HG02678 (cell line): Measurements from ENCODE around the gene BCL2L15.
A peak's percentile ranks its signal among the peaks of the same experiment; 100 is the strongest.

ENCODE experiments used
- ATAC-seq: cut with Tn5 transposase; IDR thresholded peaks from one replicate; pipeline ENCODE4 v1.9.1; 2021; ENCODE audit warnings: mild to moderate bottlenecking, moderate library complexity; ENCODE audit not compliant: unreplicated experiment

BCL2L15 gene

GRCh38 chr1:113912594-113913311 is 25.4 kb upstream of the BCL2L15 start:
- no peak for ATAC-seq

GRCh38 chr1:113905435-113905861 is 18.1 kb upstream of the BCL2L15 start:
- ATAC-seq, result peak; percentile 2

GRCh38 chr1:113904674-113905434 is 17.5 kb upstream of the BCL2L15 start, which contains the start of the genes AP4B1 and DCLRE1B:
Gene AP4B1, minus strand, starts transcription at chr1:113904799. Its CDS starts 82 bp downstream, at chr1:113904717.
Gene DCLRE1B, plus strand, starts transcription at chr1:113905326. Its CDS starts 261 bp downstream, at chr1:113905587.
- ATAC-seq, result peak; percentile 91

GRCh38 chr1:113904293-113904673 is 16.9 kb upstream of the BCL2L15 start:
- peak; percentile 27 for ATAC-seq

GRCh38 chr1:113903501-113904292 is 16.3 kb upstream of the BCL2L15 start:
- no peak for ATAC-seq

- no peak for ATAC-seq
Observed at GRCh38 chr1:113901191-113901590, 13.8 kb upstream of the BCL2L15 start.

- no peak for ATAC-seq
Observed at GRCh38 chr1:113899111-113899510, 11.7 kb upstream of the BCL2L15 start.

GRCh38 chr1:113898241-113898814 is 10.9 kb upstream of the BCL2L15 start:
- ATAC-seq, result no peak

- ATAC-seq, result no peak
Observed at GRCh38 chr1:113895961-113896360, 8.6 kb upstream of the BCL2L15 start.

GRCh38 chr1:113895098-113895497 is 7.7 kb upstream of the BCL2L15 start:
- ATAC-seq, result no peak

- ATAC-seq, result no peak
Observed at GRCh38 chr1:113893267-113893666, 5.9 kb upstream of the BCL2L15 start.

- ATAC-seq, result no peak
Observed at GRCh38 chr1:113891631-113892220, 4.3 kb upstream of the BCL2L15 start.

GRCh38 chr1:113890816-113891215 is 3.4 kb upstream of the BCL2L15 start:
- ATAC-seq, result no peak

- ATAC-seq, result no peak
Observed at GRCh38 chr1:113886417-113887401, 672 bp downstream of the BCL2L15 start.

GRCh38 chr1:113881661-113882060 is 5.7 kb downstream of the BCL2L15 start:
- ATAC-seq, result no peak

GRCh38 chr1:113879739-113880038 is 7.7 kb downstream of the BCL2L15 start:
- no peak for ATAC-seq

GRCh38 chr1:113876176-113876575 is 11.2 kb downstream of the BCL2L15 start:
- ATAC-seq, result no peak

- peak; percentile 39 for ATAC-seq
Observed at GRCh38 chr1:113875714-113876113, 11.7 kb downstream of the BCL2L15 start.

GRCh38 chr1:113874012-113874879 is 13.1 kb downstream of the BCL2L15 start:
- ATAC-seq, result no peak
